Cardiac muscle cell (in vitro differentiated cells and primary cell): ENCODE results near the gene RCOR1. TPM values are rescaled to one million over a fixed set of nuclear protein-coding genes. Genes with fewer than 3 reads are reported as not detected.

Experiments
- DNase-seq, 2 donors: peaks; one replicate each; pipeline versions ENCODE4 v3.0.0 to v3.0.0-alpha.2; 2010 to 2017; ENCODE audit warnings: low read depth in 1 of 2, low spot score in 1 of 2
- H3K27ac ChIP-seq: fragments of 200-600 bp; sonication (generic); 2 replicates; pipeline ENCODE4 v1.5.1; 2016
- H3K27me3 ChIP-seq: fragments of 200-600 bp; sonication (generic); 2 replicates; pipeline ENCODE4 v1.6.0; 2016; ENCODE audit warnings: control low read depth
- H3K36me3 ChIP-seq: fragments of 200-600 bp; sonication (generic); 2 replicates; pipeline ENCODE4 v1.5.1; 2016; ENCODE audit warnings: control low read depth
- H3K4me1 ChIP-seq: fragments of 200-600 bp; sonication (generic); 2 replicates; pipeline ENCODE4 v1.8.1; 2017; ENCODE audit warnings: low read depth, mild to moderate bottlenecking, mixed run types
- H3K4me3 ChIP-seq: fragments of 200-600 bp; sonication (generic); 2 replicates; pipeline ENCODE4 v1.5.1; 2016; ENCODE audit warnings: mild to moderate bottlenecking
- H3K9me3 ChIP-seq: fragments of 200-600 bp; sonication (generic); 2 replicates; pipeline ENCODE4 v1.5.1; 2017; ENCODE audit warnings: low read depth, mild to moderate bottlenecking, control low read depth
- polyA plus RNA-seq: library from polyadenylated mRNA; unstranded; fragments of >200 nt; fragmentation: Nextera tagmentation; extraction: Ambion mirVana; gene quantifications from 2 replicates; pipeline ENCODE4 v1.2.1, GENCODE V29; 2016
- total RNA-seq: library from RNA; depleted of rRNA; stranded (reverse); fragments of >200 nt; gene quantifications from 2 replicates; pipeline ENCODE4 v1.2.3, GENCODE V29; 2016
- TF ChIP-seq, protein P1 (sequence below): IDR thresholded peaks from 2 replicates; pipeline ENCODE4 v1.5.1; 2012; ENCODE audit warnings: low read depth, mild to moderate bottlenecking, low read length

The RCOR1 gene
- total and polyA plus RNA-seq, 2 experiments from 2014 or later: 5.3 to 17.0 TPM

DNA sequence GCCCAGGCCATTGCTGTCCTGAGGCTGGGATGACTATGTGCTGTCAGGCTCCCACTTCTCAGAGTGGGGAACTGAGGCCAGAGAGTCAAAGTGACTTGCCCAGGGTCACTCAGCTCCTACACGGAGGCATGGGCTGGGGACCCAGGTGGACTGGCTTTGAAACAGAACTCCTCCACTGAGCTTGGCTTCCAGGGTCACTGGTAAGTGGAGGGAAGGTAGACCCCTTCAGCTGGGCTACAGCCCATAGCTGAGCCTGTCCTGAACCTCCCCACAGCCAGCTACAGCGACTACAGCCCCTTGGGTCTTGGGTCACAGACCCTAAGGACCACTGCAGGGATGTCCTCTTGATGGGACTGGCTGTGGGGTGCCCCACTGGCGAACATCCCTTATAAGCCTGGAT lies 144.5 kb downstream of the RCOR1 start:
- Histone ChIP-seq H3K36me3 (no peaks in the 10 kb centered on the region), H3K4me1 (no peaks in the 10 kb centered on the region), H3K27me3 (no peaks in the 10 kb centered on the region), H3K27ac (no peak overlapping the region), H3K4me3 (no peak overlapping the region), H3K9me3 (no peaks in the 10 kb centered on the region)
- TF ChIP-seq, protein P1, sequence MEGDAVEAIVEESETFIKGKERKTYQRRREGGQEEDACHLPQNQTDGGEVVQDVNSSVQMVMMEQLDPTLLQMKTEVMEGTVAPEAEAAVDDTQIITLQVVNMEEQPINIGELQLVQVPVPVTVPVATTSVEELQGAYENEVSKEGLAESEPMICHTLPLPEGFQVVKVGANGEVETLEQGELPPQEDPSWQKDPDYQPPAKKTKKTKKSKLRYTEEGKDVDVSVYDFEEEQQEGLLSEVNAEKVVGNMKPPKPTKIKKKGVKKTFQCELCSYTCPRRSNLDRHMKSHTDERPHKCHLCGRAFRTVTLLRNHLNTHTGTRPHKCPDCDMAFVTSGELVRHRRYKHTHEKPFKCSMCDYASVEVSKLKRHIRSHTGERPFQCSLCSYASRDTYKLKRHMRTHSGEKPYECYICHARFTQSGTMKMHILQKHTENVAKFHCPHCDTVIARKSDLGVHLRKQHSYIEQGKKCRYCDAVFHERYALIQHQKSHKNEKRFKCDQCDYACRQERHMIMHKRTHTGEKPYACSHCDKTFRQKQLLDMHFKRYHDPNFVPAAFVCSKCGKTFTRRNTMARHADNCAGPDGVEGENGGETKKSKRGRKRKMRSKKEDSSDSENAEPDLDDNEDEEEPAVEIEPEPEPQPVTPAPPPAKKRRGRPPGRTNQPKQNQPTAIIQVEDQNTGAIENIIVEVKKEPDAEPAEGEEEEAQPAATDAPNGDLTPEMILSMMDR: no peak
- no peak for DNase-seq

DNA sequence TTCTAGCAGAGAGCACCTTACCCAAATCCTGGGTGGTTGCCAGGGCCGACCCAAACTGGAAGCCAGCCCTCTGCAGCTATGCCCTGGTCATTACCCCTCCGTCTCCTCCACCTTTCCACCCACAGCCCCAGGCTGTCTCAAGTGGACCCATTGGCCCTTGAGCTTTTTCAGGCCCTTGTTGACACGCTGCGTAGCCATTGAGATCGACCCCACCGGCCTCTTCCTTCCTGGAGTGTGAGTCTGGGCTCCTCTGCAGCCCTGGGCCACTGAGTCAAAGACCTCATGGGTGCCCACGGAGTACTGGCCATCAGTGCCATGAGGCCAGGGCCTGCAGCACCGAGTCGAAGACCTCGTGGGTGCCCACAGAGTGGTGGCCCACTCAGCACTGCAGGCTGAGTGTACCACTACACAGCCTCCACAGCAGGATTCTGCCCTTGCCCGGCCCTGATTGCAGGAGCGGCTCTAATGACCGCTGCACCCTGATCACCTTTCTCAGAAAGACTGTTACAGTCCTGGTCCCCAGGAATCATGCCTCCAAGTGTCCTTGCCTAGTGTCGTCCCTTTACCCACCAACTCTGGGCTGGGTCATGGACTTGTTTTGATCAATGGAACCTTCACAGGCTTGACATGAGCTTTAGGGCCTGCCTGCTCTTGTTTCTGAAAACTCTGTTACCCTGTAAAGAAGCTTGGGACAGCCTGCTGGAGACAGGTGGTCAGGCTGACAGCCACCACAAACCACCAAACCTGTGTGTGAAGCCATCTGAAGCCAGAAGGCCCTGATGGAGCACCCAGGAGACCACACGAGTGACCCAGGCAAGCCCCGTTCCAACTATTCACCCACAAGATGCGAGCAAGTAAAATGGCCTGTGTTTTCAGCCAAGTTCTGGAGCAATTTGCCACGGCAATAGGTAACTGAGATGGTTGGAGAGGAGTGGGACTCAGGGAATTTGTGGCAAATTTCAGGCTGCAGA lies 145.2 kb downstream of the RCOR1 start:
- no peak for DNase-seq

DNA sequence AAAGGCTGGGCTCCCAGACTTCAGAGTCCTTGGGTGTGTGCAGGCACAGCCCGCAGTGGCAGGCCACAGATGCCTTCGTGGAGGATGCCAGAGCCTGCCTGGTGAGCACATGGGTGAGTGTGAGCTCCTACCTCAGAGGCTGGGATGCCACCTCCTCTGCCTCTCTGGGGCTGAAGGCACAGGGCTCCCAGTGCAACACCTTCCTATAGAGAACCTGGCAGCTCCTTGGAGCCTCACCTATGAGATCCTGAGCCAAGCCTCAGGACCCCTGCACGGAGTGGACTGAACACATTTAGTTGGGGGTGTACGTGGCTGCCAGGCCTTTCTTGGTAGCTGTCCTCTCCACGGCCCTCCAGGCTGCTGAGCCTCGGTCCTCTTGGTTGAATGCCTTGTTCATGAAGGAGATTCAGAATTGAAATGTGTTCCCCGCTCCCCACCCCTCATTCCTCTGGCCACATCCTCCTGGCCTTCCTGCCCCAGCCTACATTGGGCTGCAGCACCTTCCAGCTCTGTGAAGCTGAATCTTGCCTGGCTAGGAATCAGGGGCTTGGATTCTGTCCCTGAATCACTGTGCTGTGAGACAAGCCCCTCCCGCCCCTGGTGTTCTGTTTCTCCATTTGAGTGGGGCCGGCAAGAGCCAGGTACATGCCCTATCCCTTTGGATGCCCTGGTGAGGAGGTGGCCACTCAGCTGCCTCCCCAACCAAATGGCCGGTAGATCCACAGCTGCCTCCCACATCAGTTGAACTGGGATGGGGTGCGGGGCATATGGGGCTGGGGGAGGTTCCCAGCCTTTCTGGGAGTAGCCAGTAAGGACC lies 146.1 kb downstream of the RCOR1 start:
- DNase-seq: no peak
- no peaks in the 10 kb centered on the region for H3K27me3 ChIP-seq
- TF ChIP-seq, protein P1: no peak
- H3K27ac ChIP-seq: no peak overlapping the region
- no peaks in the 10 kb centered on the region for H3K36me3 ChIP-seq
- no peaks in the 10 kb centered on the region for H3K9me3 ChIP-seq
- no peaks in the 10 kb centered on the region for H3K4me1 ChIP-seq
- no peak overlapping the region for H3K4me3 ChIP-seq

More for the DNA sequence above, 145.2 kb downstream of the RCOR1 start:
- H3K27me3 ChIP-seq: no peaks in the 10 kb centered on the region
- no peaks in the 10 kb centered on the region for H3K9me3 ChIP-seq
- no peaks in the 10 kb centered on the region for H3K4me1 ChIP-seq
- no peak overlapping the region for H3K4me3 ChIP-seq
- TF ChIP-seq, protein P1: no peak
- H3K27ac ChIP-seq: no peak overlapping the region
- H3K36me3 ChIP-seq: no peaks in the 10 kb centered on the region

DNA sequence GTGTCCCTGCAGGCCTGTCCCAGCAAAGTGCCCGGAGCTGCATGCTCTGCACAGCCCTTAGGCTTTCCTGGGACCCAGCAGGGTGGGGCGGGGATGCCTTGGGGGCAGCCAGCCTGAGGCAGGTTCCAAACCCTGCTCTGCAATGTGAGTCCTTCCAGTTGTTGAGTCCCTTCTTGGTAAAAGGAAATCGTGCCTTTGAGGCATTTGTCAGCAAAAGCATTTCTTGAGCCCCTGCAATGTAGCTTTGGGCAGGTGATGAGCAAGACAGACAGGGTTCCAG lies 146.7 kb downstream of the RCOR1 start:
- Histone ChIP-seq H3K4me1 (no peaks in the 10 kb centered on the region), H3K36me3 (no peaks in the 10 kb centered on the region), H3K27me3 (no peaks in the 10 kb centered on the region), H3K27ac (no peak overlapping the region), H3K4me3 (no peak overlapping the region), H3K9me3 (no peaks in the 10 kb centered on the region)
- no peak for DNase-seq
- TF ChIP-seq, protein P1: no peak

DNA sequence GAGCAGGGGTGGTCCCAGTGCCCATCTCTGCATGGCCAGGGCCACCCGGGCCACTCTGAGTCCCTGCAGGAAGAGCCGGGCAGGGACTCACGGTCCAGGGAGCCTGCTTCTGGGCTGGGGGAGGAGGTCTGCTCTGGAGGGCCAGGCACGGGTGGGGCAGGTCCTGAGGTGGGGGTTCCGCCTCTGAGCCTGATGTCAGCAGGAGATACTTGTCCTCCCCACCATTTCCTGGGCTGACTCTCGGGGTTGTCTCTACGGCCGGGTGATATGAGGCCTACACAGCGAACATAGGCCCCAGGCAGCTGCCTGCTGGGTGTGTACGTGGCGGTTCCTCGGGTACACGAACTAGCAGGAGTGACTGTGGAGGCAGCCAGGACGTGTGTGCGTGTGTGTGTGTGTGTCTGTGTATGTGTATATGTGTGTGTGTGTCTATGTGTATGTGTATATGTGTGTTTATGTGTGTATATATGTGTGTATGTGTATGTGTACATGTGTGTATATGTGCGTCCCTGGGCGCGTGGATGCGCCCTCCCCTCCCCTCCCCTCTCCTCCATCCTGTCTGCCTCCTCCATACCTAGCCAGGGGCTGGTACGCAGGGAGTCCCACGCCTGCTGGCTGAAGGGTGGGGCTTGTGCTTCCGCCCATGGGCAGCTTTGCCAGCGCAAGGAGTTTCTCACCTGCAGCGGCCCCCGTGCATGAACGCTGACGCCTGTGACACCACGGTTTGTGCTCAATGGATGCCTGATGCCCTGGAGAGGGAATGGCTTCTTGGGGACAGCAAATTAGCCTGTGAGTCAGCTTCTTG lies 154.4 kb downstream of the RCOR1 start:
- Histone ChIP-seq H3K9me3 (no peaks in the 10 kb centered on the region), H3K36me3 (no peaks in the 10 kb centered on the region), H3K4me3 (no peak overlapping the region), H3K4me1 (peaks cover 17% of the 10 kb centered on the region), H3K27me3 (no peaks in the 10 kb centered on the region), H3K27ac (no peak overlapping the region)
- no peak for DNase-seq
- TF ChIP-seq, protein P1: no peak
